ENCODE measurements around the gene GMPPA.
A peak's percentile ranks its signal among the peaks of the same experiment; 100 is the strongest.

The GMPPA gene

DNA sequence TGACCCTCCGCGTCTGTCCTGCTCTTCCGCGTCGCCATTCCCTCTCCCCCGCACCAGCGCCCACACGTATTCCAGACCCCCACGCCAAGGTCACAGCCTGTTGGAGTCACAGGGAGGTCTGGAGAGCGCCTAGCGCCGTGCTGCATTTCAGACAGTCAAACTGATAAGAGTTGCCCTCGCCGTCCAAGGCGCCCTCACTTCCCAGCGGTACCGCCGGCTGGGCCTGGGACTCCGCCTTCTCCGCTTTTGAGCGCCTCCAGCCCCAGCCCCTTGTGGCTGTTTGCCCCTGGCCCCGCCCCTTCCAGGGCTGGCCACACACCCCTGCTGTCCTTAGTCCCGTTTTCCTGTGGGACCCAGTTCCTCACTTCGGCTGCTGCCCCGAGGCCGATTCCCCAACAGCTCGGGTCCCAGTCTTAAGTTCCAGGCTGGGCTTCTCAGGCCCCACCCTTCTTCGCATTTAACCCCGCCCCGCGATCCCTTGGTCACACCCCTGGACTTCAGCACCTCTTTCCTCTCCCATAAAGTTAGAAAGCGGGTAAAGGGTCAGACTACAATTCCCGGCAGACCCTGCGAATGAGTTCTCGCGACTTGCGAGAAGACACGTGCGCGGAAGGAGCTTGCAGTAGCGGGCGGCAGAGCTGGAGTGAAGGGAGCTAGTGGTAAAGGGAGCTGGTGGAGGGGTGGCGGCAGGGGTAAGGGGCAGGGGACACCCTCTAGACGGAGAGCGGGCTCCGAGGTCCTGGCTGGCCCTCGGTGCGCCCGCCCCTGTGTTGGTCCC lies at the start of gene GMPPA:
TSS of gene GMPPA (plus strand) at position 612 of the 778 bp plus-strand sequence. CDS start 1,085 bp downstream, outside the sequence.
- peak; percentile 96 for DNase-seq

DNA sequence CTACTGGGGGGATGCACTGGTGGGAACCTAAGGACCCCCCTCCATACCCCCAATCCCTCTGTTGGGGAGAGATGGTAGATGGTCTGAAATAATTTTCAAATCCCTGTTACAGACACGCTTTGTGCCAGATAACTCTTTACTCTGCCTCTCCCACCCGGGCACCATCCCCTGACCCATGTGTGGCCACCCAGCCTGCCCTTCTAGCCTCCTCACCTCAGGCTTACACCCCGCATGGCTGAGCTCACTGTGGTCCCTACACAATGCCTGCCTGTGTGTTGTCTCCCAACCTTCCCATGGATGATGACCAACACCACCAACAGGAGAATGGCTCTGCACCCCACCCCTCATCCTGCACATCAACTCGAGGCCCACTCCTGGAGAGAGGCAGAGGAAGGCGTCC lies 49.1 kb upstream of the GMPPA start:
- no peak for DNase-seq

DNA sequence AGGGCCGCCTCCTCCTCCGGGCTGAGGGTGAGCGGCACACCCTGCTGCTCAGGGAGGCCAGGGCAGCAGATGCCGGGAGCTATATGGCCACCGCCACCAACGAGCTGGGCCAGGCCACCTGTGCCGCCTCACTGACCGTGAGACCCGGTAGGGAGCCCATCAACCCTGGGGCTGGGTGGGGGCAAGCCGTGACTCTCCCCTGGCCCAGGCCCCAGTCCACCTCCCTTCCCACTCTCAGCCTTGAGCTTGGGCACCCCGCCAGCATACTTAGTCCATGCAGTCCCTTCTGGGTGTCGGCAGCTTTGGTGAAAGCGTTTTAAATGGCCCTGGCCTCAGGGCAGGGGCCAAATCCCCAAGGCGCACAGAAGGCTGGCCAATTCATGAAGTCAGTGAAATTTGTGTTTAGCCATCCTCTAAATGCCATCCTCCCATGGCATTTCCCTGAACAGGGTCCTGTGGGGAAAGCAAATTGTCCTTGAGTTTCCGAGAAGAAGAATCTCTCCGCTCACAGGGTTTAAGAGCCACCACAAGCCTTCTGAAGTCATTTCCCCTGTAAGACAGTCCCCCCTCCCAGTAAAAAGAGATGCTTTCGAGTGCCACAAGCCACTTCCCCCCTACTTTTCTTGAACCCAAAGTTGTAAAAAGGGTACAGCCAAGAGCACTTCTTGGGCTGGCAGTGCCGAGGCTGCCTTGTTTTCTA lies 46.9 kb upstream of the GMPPA start:
- DNase-seq: no peak

GRCh38 chr2:219452361-219453317 lies 46.1 kb upstream of the GMPPA start:
- DNase-seq: no peak

DNA sequence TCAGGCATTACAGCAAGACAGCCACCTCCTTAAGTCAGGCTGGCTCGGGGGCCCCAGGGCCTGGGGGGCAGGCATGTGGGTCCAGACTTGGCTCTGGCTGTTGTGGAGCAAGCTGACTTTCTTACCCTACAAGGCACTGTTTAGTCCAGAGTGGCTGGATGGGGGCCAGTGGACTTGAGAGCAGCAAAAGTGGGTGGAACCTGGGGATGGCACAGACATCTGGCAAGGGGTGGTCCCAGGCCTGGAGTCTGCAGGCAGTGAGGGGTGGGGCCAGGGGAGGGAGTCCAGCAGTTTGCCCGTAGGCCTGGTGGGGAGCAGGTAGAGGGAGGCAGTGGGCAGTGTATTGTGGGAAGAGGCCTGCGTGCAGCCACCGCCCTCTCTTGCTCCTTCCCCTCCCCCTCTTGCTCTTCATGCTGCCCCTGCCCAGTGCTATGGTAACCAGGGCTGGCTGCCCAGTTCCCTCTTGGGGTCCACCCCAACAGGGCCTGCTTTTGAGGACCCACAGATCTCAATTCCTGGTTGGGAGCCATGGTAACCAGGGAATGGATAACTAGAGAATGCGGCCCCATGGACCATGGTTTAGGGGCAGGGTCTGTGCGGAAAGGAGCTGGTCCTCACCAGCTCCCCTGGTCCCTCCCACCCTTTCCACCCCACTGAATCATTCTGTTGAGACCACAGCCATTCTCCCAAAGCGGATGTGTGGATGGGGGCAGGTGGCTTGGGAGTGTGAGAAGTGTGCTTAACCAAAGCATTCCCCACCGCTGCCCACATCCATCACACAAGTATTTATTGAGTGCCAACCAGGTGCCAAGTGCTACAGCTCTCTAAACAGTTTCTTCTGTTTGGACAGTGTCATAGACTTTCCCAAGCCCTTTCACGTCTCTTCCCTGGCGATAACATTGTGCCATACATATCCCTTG lies 44.8 kb upstream of the GMPPA start:
- DNase-seq: no peak

GRCh38 chr2:219455581-219455980 lies 43.1 kb upstream of the GMPPA start:
- DNase-seq: no peak

- DNase-seq: no peak
Measured at GRCh38 chr2:219457784-219458369, 40.8 kb upstream of the GMPPA start.

DNA sequence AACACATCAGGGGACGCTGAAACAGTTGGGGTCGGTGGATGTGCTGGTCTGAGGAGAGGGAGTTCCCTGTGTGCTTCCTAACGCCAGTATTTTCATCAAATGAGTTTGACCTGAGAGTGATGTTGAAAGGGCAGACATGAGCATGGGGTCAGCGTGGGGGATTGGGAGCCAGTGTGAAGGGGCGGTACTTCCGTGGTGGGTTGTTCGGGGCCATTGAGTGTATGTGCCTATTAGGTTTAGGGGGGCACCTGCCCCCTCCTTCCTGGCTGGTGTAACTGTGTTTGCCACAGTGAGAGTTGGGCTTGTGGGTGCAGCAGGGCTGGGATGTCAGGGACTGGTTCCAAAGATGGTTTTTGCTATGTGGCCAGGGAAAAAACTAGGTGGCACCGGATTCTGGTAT lies 39.7 kb upstream of the GMPPA start:
- DNase-seq: no peak

- DNase-seq: peak; percentile 77
Measured at GRCh38 chr2:219459460-219460311, 39.0 kb upstream of the GMPPA start.

- DNase-seq: no peak
Measured at GRCh38 chr2:219460424-219460926, 38.2 kb upstream of the GMPPA start.

GRCh38 chr2:219461047-219461514 lies 37.6 kb upstream of the GMPPA start:
- DNase-seq: no peak

GRCh38 chr2:219461669-219462068 lies 37.0 kb upstream of the GMPPA start:
- DNase-seq: no peak

GRCh38 chr2:219462349-219462748 lies 36.3 kb upstream of the GMPPA start:
- no peak for DNase-seq

GRCh38 chr2:219464286-219465032 lies 34.2 kb upstream of the GMPPA start:
- DNase-seq: no peak

GRCh38 chr2:219465659-219466561 lies 32.8 kb upstream of the GMPPA start:
- DNase-seq: no peak

DNA sequence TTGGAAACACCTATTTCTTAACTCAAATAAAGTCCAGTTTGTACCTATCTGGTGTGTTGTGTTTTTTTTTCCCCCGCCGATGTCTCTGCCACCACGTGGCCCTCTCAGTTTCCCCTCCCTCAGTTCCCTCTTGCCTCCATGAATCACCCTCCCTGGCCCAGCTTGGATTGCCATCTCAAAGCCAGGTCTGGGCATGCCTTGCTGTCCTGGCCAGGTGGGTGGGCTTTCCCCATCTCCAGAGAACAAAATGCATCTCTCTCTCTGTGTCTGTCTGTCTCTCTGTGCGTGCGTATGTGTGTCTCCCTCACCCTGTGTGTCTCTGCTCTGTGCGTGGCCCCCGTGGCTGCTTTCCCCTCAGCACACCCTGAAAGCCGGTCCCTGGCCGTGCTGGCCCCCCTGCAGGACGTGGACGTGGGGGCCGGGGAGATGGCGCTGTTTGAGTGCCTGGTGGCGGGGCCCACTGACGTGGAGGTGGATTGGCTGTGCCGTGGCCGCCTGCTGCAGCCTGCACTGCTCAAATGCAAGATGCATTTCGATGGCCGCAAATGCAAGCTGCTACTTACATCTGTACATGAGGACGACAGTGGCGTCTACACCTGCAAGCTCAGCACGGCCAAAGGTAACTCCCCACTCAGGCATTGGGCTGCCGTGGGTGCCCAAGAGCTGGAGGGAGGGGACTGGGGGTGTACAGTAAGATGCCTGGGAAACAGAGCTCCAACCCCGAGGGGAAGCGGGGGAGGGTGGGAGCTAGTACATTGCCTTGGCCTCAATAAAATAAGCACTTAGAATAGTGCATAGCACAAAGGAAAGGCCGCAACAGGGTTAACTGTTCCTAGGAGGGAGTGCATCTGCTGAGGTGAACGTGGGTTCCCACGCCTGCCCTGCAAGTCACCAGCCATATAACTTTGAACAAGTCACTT lies 31.6 kb upstream of the GMPPA start:
- DNase-seq: no peak

DNA sequence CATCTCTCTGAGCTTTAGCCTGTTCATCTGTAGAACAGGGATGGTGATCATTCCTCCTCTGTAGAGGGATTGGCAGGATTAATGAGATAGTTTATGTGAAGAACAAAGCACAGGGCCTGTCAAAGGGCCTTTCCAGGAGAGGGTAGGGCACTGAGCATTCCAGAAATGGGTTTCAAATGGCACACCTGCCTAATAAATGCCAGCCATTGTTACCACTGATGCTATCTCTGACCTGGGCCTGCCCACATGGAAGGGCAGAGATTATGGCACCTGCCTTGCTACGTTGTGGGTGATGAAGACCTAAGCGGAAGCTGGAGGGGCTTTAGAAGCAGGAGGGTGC lies 31.0 kb upstream of the GMPPA start:
- DNase-seq: no peak

Measured in activated CD8-positive, alpha-beta memory T cell treated with anti-CD3 and anti-CD28 coated beads for 24 hours (primary cell).